Omental fat pad (tissue), 4 donors: ENCODE results near the gene PPIA. TPM values are rescaled to one million over a fixed set of nuclear protein-coding genes. Genes with fewer than 3 reads are reported as not detected.
"Not testable (repeated sequence)": the region's sequence is repeated elsewhere in the genome, so short reads cannot be mapped to it uniquely, and the experiment has no call there.

Experiments used
- ATAC-seq: fragments of 150-250 bp; one replicate; pipeline ENCODE4 v1.9.1; 2016; ENCODE audit warnings: mild to moderate bottlenecking, moderate library complexity; ENCODE audit not compliant: low FRiP score
- DNase-seq: peaks from one replicate; pipeline ENCODE4 v3.0.0-alpha.2; 2019; ENCODE audit warnings: low spot score
- CTCF ChIP-seq, 3 donors: fragments of 450-650 bp; IDR thresholded peaks; one replicate each; pipeline ENCODE4 v1.5.1; 2016 to 2017; ENCODE audit warnings: antibody characterized with exemption in 3 of 3, mild to moderate bottlenecking in 3 of 3, moderate library complexity in 2 of 3
- total RNA-seq, 4 donors: library from RNA; depleted of rRNA; stranded (reverse); fragments of >200 nt; gene quantifications; one replicate each; pipeline ENCODE4 v1.1.0, GENCODE V29; 2016

PPIA gene
- total RNA-seq, 4 donors from 2014 or later = 1,060 to 1,801 (median 1,521) TPM

GRCh38 chr7:44768628-44769371 lies 27.7 kb upstream of the PPIA start:
- TF ChIP-seq CTCF (IDR thresholded peaks at IDR 0.05) = no peak
- DNase-seq (no peak), ATAC-seq (no peak)

- ATAC-seq (no peak), DNase-seq (no peak)
- no peak for TF ChIP-seq CTCF (IDR thresholded peaks at IDR 0.05)
Measured at GRCh38 chr7:44769376-44769775, 27.1 kb upstream of the PPIA start.

- DNase-seq = no peak
- ATAC-seq = peak; percentile 41
- no peak for TF ChIP-seq CTCF (IDR thresholded peaks at IDR 0.05)
Measured at GRCh38 chr7:44769776-44770294, 26.6 kb upstream of the PPIA start.

- ATAC-seq = no peak
- TF ChIP-seq CTCF (IDR thresholded peaks at IDR 0.05) = no peak
Measured at GRCh38 chr7:44771358-44771757, 25.1 kb upstream of the PPIA start.

GRCh38 chr7:44772440-44772839 lies 24.0 kb upstream of the PPIA start:
- ATAC-seq (no peak), DNase-seq (no peak)
- TF ChIP-seq CTCF (IDR thresholded peaks at IDR 0.05) = no peak

More at GRCh38 chr7:44771358-44771757, 25.1 kb upstream of the PPIA start:
- DNase-seq = no peak

- TF ChIP-seq CTCF (IDR thresholded peaks at IDR 0.05) = no peak
- ATAC-seq (no peak), DNase-seq (no peak)
Measured at GRCh38 chr7:44772867-44773266, 23.6 kb upstream of the PPIA start.

- DNase-seq, ATAC-seq: not testable (repeated sequence)
Measured at GRCh38 chr7:44774486-44774885, 22.0 kb upstream of the PPIA start.
